NCI-H226 (cell line): ENCODE measurements around the gene FAM78A.

Experiments
- DNase-seq: peaks from one replicate; pipeline ENCODE4 v3.0.0-alpha.2; 2015

FAM78A gene

GRCh38 chr9:131276094-131276888, at the start of gene FAM78A:
Gene FAM78A (minus strand): TSS chr9:131276510. CDS start chr9:131276179, 331 bp downstream.
- no peak for DNase-seq

- no peak for DNase-seq
These were observed 48.7 kb upstream of the FAM78A start for GRCh38 chr9:131324736-131325679.

- no peak for DNase-seq
These were observed 47.3 kb upstream of the FAM78A start for GRCh38 chr9:131323629-131324028.

- no peak for DNase-seq
These were observed 43.8 kb upstream of the FAM78A start for GRCh38 chr9:131320031-131320685.

GRCh38 chr9:131319486-131319885, 43.2 kb upstream of the FAM78A start:
- no peak for DNase-seq

- DNase-seq: no peak
These were observed 42.1 kb upstream of the FAM78A start for GRCh38 chr9:131318231-131319085.

GRCh38 chr9:131312822-131313770, 36.8 kb upstream of the FAM78A start:
- DNase-seq: no peak

- DNase-seq: no peak
These were observed 35.9 kb upstream of the FAM78A start for GRCh38 chr9:131312246-131312645.

- no peak for DNase-seq
These were observed 34.7 kb upstream of the FAM78A start for GRCh38 chr9:131310833-131311554.

GRCh38 chr9:131309530-131310276, 33.4 kb upstream of the FAM78A start:
- no peak for DNase-seq

- no peak for DNase-seq
These were observed 32.7 kb upstream of the FAM78A start for GRCh38 chr9:131308906-131309529.

GRCh38 chr9:131308452-131308851, 32.1 kb upstream of the FAM78A start:
- no peak for DNase-seq

- no peak for DNase-seq
These were observed 31.7 kb upstream of the FAM78A start for GRCh38 chr9:131307974-131308373.

GRCh38 chr9:131306397-131307004, 30.2 kb upstream of the FAM78A start:
- no peak for DNase-seq

- no peak for DNase-seq
These were observed 28.5 kb upstream of the FAM78A start for GRCh38 chr9:131304676-131305355.

- DNase-seq: no peak
These were observed 27.3 kb upstream of the FAM78A start for GRCh38 chr9:131303381-131304321.
